AG10803 (cell line): ENCODE measurements around the gene C1orf210.

Source experiments
- DNase-seq: peaks from one replicate; pipeline ENCODE4 v3.0.0; 2010; ENCODE audit warnings: low read depth
- H3K4me3 ChIP-seq: 2 replicates; pipeline ENCODE4 v1.5.1; 2011; ENCODE audit warnings: mild to moderate bottlenecking, low read length, control low read depth
- TF ChIP-seq, protein P1 (sequence below): conservative IDR thresholded peaks from 2 replicates; pipeline ENCODE4 v1.5.1; 2011; ENCODE audit warnings: mild to moderate bottlenecking, low read length, control low read depth, inconsistent platforms

C1orf210 gene

DNA sequence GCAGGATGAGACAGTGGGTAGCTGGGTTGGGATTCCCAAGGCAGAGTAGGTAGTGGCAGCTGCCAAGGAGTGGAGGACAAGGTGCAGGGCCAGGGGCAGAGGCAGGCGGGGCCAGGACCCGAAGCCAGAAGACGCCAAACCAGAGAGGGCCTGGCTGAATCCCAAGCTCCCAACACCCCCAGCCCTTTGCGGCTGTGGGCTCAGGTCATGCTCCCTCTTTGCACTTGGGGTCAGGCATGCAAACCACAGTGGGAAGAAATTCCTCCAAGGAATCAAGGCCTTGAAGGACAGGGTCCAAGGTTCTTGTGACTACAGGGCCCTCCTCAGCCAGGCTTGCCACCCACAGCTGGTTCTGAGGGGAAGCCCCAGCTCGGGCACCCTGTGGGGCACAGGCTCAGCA, 6.2 kb downstream of the C1orf210 start:
- TF ChIP-seq, protein P1, sequence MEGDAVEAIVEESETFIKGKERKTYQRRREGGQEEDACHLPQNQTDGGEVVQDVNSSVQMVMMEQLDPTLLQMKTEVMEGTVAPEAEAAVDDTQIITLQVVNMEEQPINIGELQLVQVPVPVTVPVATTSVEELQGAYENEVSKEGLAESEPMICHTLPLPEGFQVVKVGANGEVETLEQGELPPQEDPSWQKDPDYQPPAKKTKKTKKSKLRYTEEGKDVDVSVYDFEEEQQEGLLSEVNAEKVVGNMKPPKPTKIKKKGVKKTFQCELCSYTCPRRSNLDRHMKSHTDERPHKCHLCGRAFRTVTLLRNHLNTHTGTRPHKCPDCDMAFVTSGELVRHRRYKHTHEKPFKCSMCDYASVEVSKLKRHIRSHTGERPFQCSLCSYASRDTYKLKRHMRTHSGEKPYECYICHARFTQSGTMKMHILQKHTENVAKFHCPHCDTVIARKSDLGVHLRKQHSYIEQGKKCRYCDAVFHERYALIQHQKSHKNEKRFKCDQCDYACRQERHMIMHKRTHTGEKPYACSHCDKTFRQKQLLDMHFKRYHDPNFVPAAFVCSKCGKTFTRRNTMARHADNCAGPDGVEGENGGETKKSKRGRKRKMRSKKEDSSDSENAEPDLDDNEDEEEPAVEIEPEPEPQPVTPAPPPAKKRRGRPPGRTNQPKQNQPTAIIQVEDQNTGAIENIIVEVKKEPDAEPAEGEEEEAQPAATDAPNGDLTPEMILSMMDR, result no peak
- DNase-seq, result no peak
- no peak overlapping the region for H3K4me3 ChIP-seq

DNA sequence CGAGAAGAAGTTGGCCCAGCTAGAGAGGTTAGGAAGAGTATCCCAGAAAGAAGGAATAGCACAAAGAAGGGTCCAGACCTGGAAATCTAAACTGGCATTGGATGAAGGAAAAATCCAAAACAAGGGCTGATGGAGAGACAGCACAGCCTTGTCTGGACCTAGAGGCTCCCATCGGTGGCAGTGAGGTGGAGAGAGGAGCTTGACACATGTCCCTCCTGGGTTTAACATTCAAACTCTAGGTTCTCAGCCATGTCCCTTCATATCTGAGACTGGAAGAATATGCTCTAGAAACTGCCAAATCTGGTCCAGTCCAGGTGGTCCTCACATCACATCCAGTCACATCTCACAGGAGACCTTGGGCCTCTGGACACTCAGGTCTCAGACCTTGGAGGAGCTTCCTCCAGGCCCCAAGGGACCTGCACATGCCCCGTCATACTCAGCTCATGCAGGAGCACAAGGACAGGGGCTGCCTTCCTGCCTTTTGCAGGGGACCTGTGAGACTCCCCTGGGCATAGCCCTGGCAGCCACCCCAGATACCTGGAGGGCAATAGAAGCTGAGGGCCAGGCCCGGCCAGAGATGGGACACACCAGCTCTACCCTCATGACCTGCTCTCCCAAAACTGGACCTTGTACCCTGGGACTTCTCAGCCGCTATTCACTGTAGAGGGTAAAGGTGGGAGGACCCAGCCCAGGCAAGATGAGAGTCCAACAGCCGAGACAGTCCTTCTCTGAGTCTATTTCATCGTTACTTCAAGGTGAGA, 8.1 kb downstream of the C1orf210 start:
- DNase-seq, result no peak
- H3K4me3 ChIP-seq, result no peak overlapping the region
- TF ChIP-seq, protein P1, result no peak

- DNase-seq, result no peak
- H3K4me3 ChIP-seq, result no peak overlapping the region
- TF ChIP-seq, protein P1, result no peak
Observed at GRCh38 chr1:43276673-43277072, 8.7 kb downstream of the C1orf210 start.

DNA sequence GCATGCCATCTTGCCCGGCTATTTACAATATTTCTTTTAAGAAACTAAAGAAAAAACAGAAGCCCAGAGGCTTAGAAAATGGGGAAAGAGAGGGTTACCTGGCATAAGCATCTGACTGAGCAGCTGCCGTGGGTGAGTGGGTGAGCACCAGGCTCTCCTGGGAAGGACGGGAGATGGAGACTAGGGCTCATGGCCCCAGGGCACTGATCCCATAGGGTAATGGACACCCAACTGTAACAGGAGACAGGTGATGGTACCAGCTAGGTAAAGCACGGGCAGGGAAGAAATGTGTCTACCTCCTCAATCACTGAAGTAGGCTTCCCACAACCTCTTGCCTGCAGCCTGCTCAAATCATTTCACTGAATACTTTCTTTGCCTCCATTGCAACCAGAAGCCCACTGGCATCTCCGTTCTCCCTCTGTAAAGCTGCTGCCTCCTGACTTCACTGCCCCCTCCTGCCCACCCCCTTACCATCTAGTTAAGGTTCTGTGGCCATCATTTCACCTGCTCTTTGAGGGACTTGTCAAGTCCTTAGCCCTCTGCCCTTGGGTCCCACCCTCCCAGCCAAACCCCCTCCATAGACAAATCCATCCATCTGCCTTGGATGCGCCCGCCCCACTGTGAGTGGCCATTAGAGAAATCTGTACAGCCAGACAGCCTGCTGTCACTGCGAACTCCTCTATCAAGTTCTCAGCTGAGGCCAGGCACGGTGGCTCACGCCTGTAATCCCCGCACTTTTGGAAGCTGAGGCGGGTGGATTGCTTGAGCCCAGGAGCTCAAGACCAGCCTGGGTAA, 9.4 kb downstream of the C1orf210 start:
- no peak for DNase-seq
- TF ChIP-seq, protein P1, result no peak

DNA sequence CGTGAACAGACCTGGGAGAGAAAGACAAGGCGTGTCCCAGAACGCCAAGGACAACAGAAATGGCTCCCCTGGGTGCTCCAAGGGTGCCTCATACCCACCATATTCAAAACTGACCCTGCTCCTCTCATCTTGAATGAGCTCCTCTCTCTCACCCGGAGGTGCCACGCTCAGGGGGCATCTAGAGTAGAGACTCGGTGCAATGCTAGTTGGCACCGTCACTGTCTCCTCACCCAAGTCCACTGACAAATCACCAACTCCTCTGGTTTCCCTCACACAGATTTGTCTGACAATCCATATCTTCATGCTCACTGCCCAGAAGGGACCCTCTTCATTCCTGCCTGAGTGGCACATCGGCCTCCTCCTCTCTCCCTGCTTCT, 10.6 kb downstream of the C1orf210 start:
- TF ChIP-seq, protein P1, result no peak
- H3K4me3 ChIP-seq, result no peak overlapping the region
- no peak for DNase-seq

More for the DNA sequence above, 9.4 kb downstream of the C1orf210 start:
- no peak overlapping the region for H3K4me3 ChIP-seq

DNA sequence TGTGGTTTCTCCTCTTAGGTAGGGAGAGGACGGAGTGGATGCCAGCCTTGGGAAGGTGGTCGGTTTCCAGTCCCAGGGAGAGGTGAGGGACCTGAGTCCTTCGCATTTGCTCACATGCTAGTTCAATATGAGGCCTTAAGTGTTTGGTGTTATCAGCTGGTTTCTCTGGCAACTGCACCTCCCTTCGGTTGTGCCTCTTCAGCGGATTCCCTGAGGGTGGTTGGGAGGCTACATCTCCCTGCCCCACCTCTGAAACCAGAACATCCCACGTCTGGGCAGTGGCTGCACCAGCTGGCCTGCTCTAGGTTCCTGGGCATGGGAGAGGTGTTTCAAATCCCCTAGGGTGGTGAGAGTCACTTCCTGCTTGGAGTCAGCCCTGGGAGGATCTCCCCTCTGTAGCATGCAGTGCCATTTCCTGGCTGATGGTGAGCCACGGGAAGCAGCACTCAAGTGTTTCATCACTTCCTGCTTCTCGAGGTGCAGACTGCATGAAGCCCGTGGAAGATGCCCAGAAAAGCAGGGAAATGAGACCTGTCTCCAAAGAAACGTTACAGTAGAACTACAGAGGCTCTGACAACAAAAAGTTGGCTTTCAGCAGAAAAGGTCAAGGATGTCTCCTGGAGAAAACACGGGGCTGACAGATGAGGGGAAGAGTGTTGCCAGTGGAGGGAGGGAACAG, 11.1 kb downstream of the C1orf210 start:
- peak; percentile 38 for DNase-seq
- no peak overlapping the region for H3K4me3 ChIP-seq
- TF ChIP-seq, protein P1, result no peak
